Endothelial cell of umbilical vein (primary cell): ENCODE data around the gene TMEM132E. TPM values are rescaled to one million over a fixed set of nuclear protein-coding genes. Genes with fewer than 3 reads are reported as not detected.

Source experiments
- BruUV-seq: library from RNA; stranded (reverse); fragments of 400-500 nt; replicated peaks from 2 replicates; lab custom pipeline; 2021; lab: Mats Ljungman, UMichigan
- CTCF ChIA-PET: fragments of 300-600, 350-600 bp; sonication (Branson Sonifier 250); formaldehyde crosslinking; loops from one replicate; lab custom pipeline; 2021; ENCODE audit warnings: antibody characterized with exemption, inconsistent platforms; lab: Charles Lee
- POLR2A ChIA-PET: fragments of 300-600, 350-600 bp; sonication (Branson Sonifier 250); formaldehyde crosslinking; loops from one replicate; lab custom pipeline; 2021; ENCODE audit warnings: antibody characterized with exemption, inconsistent platforms; lab: Charles Lee
- DNase-seq: peaks from one replicate; pipeline ENCODE4 v3.0.0-alpha.2; 2011; ENCODE audit warnings: low read depth, low spot score
- FAIRE-seq: peaks from 2 replicates; lab custom pipeline; 2011; peaks lifted over from hg19 to GRCh38; lab: Jason Lieb, UNC
- H2AFZ ChIP-seq: 2 replicates; pipeline ENCODE4 v1.6.0; 2012; ENCODE audit warnings: low read depth, low read length, control low read depth, inconsistent platforms
- H3K27ac ChIP-seq: 2 replicates; pipeline ENCODE4 v1.5.1; 2011; ENCODE audit warnings: low read depth, mild to moderate bottlenecking, control low read depth, low read length, moderate library complexity; ENCODE audit not compliant: insufficient read depth
- H3K27me3 ChIP-seq, 2 experiments: 2 replicates each; pipeline versions ENCODE4 v1.6.0 to v1.6.1; 2011; ENCODE audit warnings: low read length in 2 of 2, mixed read lengths in 1 of 2; ENCODE audit not compliant: control insufficient read depth in 2 of 2, insufficient read depth in 2 of 2
- H3K36me3 ChIP-seq, 2 experiments: 2 replicates in 1 of 2; 3 replicates in 1 of 2; pipeline ENCODE4 v1.5.1; 2011; ENCODE audit warnings: low read length in 2 of 2, mild to moderate bottlenecking in 1 of 2, moderate library complexity in 1 of 2; ENCODE audit not compliant: control insufficient read depth in 2 of 2, insufficient read depth in 2 of 2; ENCODE audit errors: extremely low read depth in 1 of 2
- H3K4me1 ChIP-seq: 3 replicates; pipeline ENCODE4 v1.5.1; 2011; ENCODE audit warnings: mild to moderate bottlenecking, low read length; ENCODE audit not compliant: control insufficient read depth, insufficient read depth; ENCODE audit errors: extremely low read depth
- H3K4me2 ChIP-seq: 2 replicates; pipeline ENCODE4 v1.6.1; 2011; ENCODE audit warnings: low read length, control low read depth, mixed read lengths; ENCODE audit not compliant: insufficient read depth
- H3K4me3 ChIP-seq, 3 experiments: fragments of 200-600 bp in 1 of 3; sonication (generic), shearing (Covaris generic) in 1 of 3; replicated peaks in 1 of 3; 2 replicates each; pipeline ENCODE4 v1.5.1; 2011 to 2016; ENCODE audit warnings: control low read depth in 3 of 3, low read length in 3 of 3, mild to moderate bottlenecking in 2 of 3, inconsistent platforms in 1 of 3, low read depth in 1 of 3, moderate library complexity in 1 of 3; ENCODE audit not compliant: insufficient read depth in 1 of 3
- H3K79me2 ChIP-seq: 2 replicates; pipeline ENCODE4 v1.6.0; 2012; ENCODE audit warnings: low read length, inconsistent platforms; ENCODE audit not compliant: control insufficient read depth, insufficient read depth
- H3K9ac ChIP-seq: replicated peaks from 2 replicates; pipeline ENCODE3; 2011; ENCODE audit warnings: low read length, control low read depth; ENCODE audit not compliant: insufficient read depth; ENCODE audit errors: extremely low read depth
- H3K9me1 ChIP-seq: replicated peaks from 3 replicates; pipeline ENCODE4 v1.6.0; 2011; ENCODE audit warnings: mild to moderate bottlenecking, low read length; ENCODE audit not compliant: control insufficient read depth, insufficient read depth; ENCODE audit errors: extremely low read depth
- H3K9me3 ChIP-seq: replicated peaks from 2 replicates; pipeline ENCODE4 v1.5.1; 2012; ENCODE audit warnings: low read length, inconsistent platforms; ENCODE audit not compliant: control insufficient read depth, insufficient read depth
- H4K20me1 ChIP-seq: replicated peaks from 2 replicates; pipeline ENCODE3; 2011; ENCODE audit warnings: mild to moderate bottlenecking, low read length; ENCODE audit not compliant: control insufficient read depth, insufficient read depth; ENCODE audit errors: extremely low read depth
- EZH2 ChIP-seq: IDR thresholded peaks from 2 replicates; pipeline ENCODE4 v1.6.1; 2012; ENCODE audit warnings: borderline replicate concordance, low read depth, mild to moderate bottlenecking, moderate library complexity, low read length, inconsistent platforms; ENCODE audit not compliant: severe bottlenecking
- GATA2 ChIP-seq: IDR thresholded peaks from 2 replicates; pipeline ENCODE4 v1.7.0; 2011; ENCODE audit warnings: low read depth, mild to moderate bottlenecking, moderate library complexity, mixed read lengths, low read length; ENCODE audit not compliant: insufficient read length, insufficient read depth
- JUN ChIP-seq: IDR thresholded peaks from 2 replicates; pipeline ENCODE4 v1.6.1; 2011; ENCODE audit warnings: borderline replicate concordance, low read depth; ENCODE audit not compliant: insufficient read length, insufficient read depth
- MYC ChIP-seq: IDR thresholded peaks from one replicate; pipeline ENCODE4 v1.6.1; 2011; ENCODE audit warnings: mild to moderate bottlenecking, low read depth, low read length
- POLR2A ChIP-seq: IDR thresholded peaks from 2 replicates; pipeline ENCODE4 v1.6.1; 2012; ENCODE audit warnings: low read depth, mild to moderate bottlenecking, control low read depth, low read length
- POLR2AphosphoS5 ChIP-seq: IDR thresholded peaks from 2 replicates; pipeline ENCODE4 v1.6.1; 2012; ENCODE audit warnings: low read depth, mild to moderate bottlenecking, control low read depth, low read length, moderate library complexity; ENCODE audit not compliant: insufficient read depth
- dilution Hi-C: fragments of 300-500 bp; cut with MboI; formaldehyde crosslinking; loops from one replicate; pipeline ENCODE4 v1.15.0; 2019; ENCODE audit warnings: low sequenced_read_pairs; ENCODE audit not compliant: extremely low pct_ligation_motif_present
- intact Hi-C: fragments of 100-400 bp; cut with micrococcal nuclease; formaldehyde crosslinking; loops from one replicate; pipeline ENCODE4 v1.10.0; 2022
- polyA plus RNA-seq, 4 experiments: library from polyadenylated mRNA; depleted of rRNA in 3 of 4; stranded (reverse) in 3 of 4; unstranded in 1 of 4; fragments of >200 nt; gene quantifications; 2 replicates each; pipeline versions ENCODE4 v1.2.1 to v1.2.3, GENCODE V29; 2011 to 2012; ENCODE audit warnings: missing spikeins in 1 of 4
- total RNA-seq: library from RNA; stranded (reverse); gene quantifications from 2 replicates; pipeline ENCODE4 v1.2.3, GENCODE V29; 2021
- TF ChIP-seq, protein P1 (sequence below), 2 donors: IDR thresholded peaks; 1 replicate in 1 of 2; 2 replicates in 1 of 2; pipeline ENCODE4 v1.5.1; 2011; ENCODE audit warnings: low read length in 2 of 2, mild to moderate bottlenecking in 2 of 2, moderate library complexity in 2 of 2, control low read depth in 1 of 2, inconsistent platforms in 1 of 2, low read depth in 1 of 2; ENCODE audit not compliant: insufficient read depth in 1 of 2; ENCODE audit errors: extremely low read depth in 1 of 2

TMEM132E gene
- total and polyA plus RNA-seq, 2 donors (not counting 3 experiments of a cell fraction or from before 2014, with no cell fraction given) = not detected

DNA sequence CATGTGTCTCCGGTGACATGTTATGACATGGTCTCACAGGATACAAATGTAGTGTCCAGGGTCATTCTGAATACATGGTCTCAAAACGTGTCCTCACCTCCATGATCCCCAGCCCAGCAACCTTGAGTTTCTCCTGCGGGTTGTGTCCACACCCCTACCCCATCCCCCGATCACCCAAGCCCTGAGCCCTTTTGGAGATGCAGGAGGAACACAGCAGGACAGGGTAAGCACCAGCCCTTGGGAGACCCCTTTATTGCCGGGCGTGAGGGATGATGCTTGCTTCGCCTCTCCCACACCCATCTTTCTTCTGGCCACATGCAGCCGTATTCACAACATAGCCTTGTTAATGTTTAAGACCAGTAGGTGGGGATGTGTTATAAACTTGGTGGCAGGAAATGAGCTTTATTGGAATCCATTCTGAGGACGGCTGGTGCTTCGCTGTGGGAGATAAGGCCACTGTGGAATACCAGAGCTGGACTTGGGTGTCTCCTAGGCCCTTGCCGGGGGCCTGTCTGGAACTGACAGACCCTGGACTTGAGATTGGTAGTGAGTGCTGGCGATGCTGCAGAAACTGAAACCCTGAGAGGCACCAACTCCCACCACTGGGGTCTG lies 5.5 kb downstream of the TMEM132E start:
- FAIRE-seq (no peak), DNase-seq (peak; percentile 4)
- H3K79me2 ChIP-seq = no peaks in the 10 kb centered on the region
- no peaks in the 10 kb centered on the region for H3K9me3 ChIP-seq
- intact Hi-C loops = loop anchor here (2.0 kb wide), 1 partner anchor 54 kb away; no protein-coding TSS in a partner anchor
- H4K20me1 ChIP-seq = no peaks in the 10 kb centered on the region
- dilution Hi-C loops = no loop called here
- H3K4me1 ChIP-seq = no peaks in the 10 kb centered on the region
- no peak overlapping the region for H3K27ac ChIP-seq
- no peak overlapping the region for H3K9ac ChIP-seq
- TF ChIP-seq, protein P1, sequence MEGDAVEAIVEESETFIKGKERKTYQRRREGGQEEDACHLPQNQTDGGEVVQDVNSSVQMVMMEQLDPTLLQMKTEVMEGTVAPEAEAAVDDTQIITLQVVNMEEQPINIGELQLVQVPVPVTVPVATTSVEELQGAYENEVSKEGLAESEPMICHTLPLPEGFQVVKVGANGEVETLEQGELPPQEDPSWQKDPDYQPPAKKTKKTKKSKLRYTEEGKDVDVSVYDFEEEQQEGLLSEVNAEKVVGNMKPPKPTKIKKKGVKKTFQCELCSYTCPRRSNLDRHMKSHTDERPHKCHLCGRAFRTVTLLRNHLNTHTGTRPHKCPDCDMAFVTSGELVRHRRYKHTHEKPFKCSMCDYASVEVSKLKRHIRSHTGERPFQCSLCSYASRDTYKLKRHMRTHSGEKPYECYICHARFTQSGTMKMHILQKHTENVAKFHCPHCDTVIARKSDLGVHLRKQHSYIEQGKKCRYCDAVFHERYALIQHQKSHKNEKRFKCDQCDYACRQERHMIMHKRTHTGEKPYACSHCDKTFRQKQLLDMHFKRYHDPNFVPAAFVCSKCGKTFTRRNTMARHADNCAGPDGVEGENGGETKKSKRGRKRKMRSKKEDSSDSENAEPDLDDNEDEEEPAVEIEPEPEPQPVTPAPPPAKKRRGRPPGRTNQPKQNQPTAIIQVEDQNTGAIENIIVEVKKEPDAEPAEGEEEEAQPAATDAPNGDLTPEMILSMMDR (IDR thresholded peaks at IDR 0.05; ENCODE audit: extremely low read depth in 1 of 2, insufficient read depth in 1 of 2, low read depth in 1 of 2, low read length in 2 of 2) = no peak
- TF ChIP-seq EZH2 = peak; percentile 33
- H3K4me3 ChIP-seq = no peak overlapping the region
- H3K4me2 ChIP-seq = no peak overlapping the region
- BruUV-seq = no TSS peak
- peaks cover 47 to 49% of the 10 kb centered on the region in 2 experiments for H3K27me3 ChIP-seq
- POLR2A ChIA-PET = no interaction called here
- H3K36me3 ChIP-seq = no peaks in the 10 kb centered on the region
- CTCF ChIA-PET = interaction anchor here (0.6 to 1.6 kb wide), 10 partner anchors 9 to 536 kb away, joined by 3 to 9 read pairs (median 4); partner anchors contain the start of genes FNDC8 and RAD51D
- H2AFZ ChIP-seq = no peak overlapping the region
- no peaks in the 10 kb centered on the region for H3K9me1 ChIP-seq

DNA sequence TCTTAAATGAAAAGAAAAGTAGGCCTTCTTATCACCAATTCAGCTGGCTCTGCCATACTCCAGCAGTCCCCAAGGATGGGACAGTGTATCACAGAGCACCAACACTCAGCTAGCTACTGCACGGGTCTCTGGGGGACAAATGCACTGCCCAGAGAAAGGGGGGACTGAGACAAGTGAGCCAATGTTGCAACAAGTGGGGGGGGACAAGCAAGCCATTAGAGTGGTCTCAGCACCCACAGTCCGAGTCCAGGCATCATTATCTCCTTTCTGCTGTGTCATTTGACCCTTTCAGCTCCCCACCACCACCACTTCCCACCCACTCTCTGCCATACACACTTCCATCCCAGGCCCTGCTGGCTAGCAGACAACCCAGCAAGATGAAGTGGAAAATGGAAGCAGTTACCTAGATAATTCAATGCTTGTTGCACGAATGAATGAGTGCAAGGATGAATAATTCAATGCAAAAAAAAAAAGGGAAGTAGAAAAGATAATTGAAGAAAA lies 7.0 kb downstream of the TMEM132E start:
- H4K20me1 ChIP-seq = no peaks in the 10 kb centered on the region
- no peak for DNase-seq
- TF ChIP-seq POLR2AphosphoS5 = no peak
- TF ChIP-seq, protein P1 (IDR thresholded peaks at IDR 0.05; ENCODE audit: extremely low read depth in 1 of 2, insufficient read depth in 1 of 2, low read depth in 1 of 2, low read length in 2 of 2) = no peak
- TF ChIP-seq GATA2 = no peak
- TF ChIP-seq EZH2 = no peak
- TF ChIP-seq POLR2A = no peak
- TF ChIP-seq JUN = no peak
- no peak for TF ChIP-seq MYC
- no TSS peak for BruUV-seq
- H3K9ac ChIP-seq = no peak overlapping the region
- no peak overlapping the region for H3K4me2 ChIP-seq
- H3K27ac ChIP-seq = no peak overlapping the region
- H3K36me3 ChIP-seq = no peaks in the 10 kb centered on the region
- H3K4me1 ChIP-seq = no peaks in the 10 kb centered on the region
- dilution Hi-C loops = no loop called here
- no peak overlapping the region for H3K4me3 ChIP-seq
- ChIA-PET CTCF (no interaction called here), POLR2A (no interaction called here)
- H3K9me1 ChIP-seq = no peaks in the 10 kb centered on the region
- H3K79me2 ChIP-seq = no peaks in the 10 kb centered on the region
- intact Hi-C loops = no loop called here
- H3K27me3 ChIP-seq = peaks cover 32 to 38% of the 10 kb centered on the region in 2 experiments
- H3K9me3 ChIP-seq = no peaks in the 10 kb centered on the region
- no peak overlapping the region for H2AFZ ChIP-seq
- FAIRE-seq = no peak
